HL-60 (cell line): Measurements from ENCODE around the gene ADAM15.

Source experiments
- DNase-seq, 2 experiments: peaks; one replicate each; pipeline ENCODE4 v3.0.0-alpha.2; 2010 to 2020; ENCODE audit warnings: low read depth in 1 of 2, low spot score in 1 of 2
- H3K27ac ChIP-seq: fragments of 250-450 bp; sonication (Bioruptor Pico); replicated peaks from 2 replicates; pipeline ENCODE4 v1.5.1; 2020; ENCODE audit warnings: mild to moderate bottlenecking, moderate library complexity
- H3K27me3 ChIP-seq: fragments of 250-450 bp; sonication (Bioruptor Pico); 2 replicates; pipeline ENCODE4 v1.5.1; 2021; ENCODE audit warnings: mild to moderate bottlenecking, moderate library complexity; ENCODE audit not compliant: insufficient read depth, poor library complexity, severe bottlenecking
- H3K4me3 ChIP-seq: replicated peaks from 2 replicates; pipeline ENCODE4 v1.5.1; 2011; ENCODE audit warnings: mild to moderate bottlenecking, control low read depth, low read length; ENCODE audit not compliant: insufficient read depth
- GABPA ChIP-seq: IDR thresholded peaks from 2 replicates; pipeline ENCODE4 v1.6.1; 2012; ENCODE audit warnings: low read depth
- POLR2AphosphoS5 ChIP-seq: IDR thresholded peaks from 2 replicates; pipeline ENCODE4 v1.6.1; 2012; ENCODE audit warnings: low read depth
- SPI1 ChIP-seq: IDR thresholded peaks from 2 replicates; pipeline ENCODE4 v1.6.1; 2012; ENCODE audit warnings: low read depth, mild to moderate bottlenecking, borderline replicate concordance
- TF ChIP-seq, protein P1 (sequence below): IDR thresholded peaks from one replicate; pipeline ENCODE4 v1.5.1; 2011; ENCODE audit warnings: low read length, control low read depth, inconsistent platforms; ENCODE audit not compliant: insufficient read depth
- TF ChIP-seq, protein P2 (sequence below): IDR thresholded peaks from 2 replicates; pipeline ENCODE4 v1.6.1; 2012; ENCODE audit warnings: low read depth; ENCODE audit not compliant: insufficient replicate concordance

Gene ADAM15

DNA sequence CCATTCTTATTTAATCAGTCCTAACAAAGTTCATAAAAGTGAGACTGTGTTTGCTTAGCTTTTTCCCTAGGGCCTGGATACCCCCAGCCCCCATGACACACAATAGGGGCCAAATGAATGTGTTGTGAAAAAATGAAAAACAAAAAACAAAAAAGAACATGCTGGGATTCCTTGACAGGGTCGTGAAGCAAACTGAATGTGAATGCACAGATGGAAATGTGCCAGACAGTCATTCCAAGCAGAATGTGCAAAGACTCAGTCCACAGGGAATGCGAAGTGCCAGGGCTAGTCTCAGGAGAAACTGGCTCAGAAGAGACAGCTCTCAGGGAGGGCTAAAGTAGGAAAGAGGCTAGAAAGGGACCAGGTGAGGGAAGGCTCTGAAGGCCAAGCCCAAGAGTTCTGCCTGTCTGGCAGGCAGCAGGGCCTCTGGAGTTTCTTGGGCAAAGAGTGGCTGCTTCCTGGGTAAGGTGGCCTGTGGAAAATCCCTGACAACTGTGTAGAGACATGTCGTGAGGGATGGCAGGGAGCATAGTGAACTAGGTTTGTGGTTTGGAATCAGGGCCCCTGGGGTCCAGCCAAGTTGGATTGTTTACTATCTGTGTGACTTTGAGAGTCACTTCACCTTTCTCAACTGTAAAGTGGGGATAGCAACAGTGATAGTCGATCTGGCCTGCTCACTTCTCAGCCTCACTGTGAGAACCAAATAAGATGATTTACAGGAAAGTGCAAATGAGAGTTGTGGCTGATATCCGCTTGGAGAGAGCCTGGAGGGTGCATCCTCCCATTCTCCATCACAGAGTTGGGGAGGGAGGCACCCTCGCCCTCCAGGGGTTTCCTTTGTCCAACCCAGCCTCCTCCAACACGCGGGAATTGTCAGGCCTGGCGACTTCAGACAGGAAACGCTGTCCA, 1.2 kb upstream of the ADAM15 start:
- TF ChIP-seq, protein P1, sequence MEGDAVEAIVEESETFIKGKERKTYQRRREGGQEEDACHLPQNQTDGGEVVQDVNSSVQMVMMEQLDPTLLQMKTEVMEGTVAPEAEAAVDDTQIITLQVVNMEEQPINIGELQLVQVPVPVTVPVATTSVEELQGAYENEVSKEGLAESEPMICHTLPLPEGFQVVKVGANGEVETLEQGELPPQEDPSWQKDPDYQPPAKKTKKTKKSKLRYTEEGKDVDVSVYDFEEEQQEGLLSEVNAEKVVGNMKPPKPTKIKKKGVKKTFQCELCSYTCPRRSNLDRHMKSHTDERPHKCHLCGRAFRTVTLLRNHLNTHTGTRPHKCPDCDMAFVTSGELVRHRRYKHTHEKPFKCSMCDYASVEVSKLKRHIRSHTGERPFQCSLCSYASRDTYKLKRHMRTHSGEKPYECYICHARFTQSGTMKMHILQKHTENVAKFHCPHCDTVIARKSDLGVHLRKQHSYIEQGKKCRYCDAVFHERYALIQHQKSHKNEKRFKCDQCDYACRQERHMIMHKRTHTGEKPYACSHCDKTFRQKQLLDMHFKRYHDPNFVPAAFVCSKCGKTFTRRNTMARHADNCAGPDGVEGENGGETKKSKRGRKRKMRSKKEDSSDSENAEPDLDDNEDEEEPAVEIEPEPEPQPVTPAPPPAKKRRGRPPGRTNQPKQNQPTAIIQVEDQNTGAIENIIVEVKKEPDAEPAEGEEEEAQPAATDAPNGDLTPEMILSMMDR, result no peak
- TF ChIP-seq, protein P2, sequence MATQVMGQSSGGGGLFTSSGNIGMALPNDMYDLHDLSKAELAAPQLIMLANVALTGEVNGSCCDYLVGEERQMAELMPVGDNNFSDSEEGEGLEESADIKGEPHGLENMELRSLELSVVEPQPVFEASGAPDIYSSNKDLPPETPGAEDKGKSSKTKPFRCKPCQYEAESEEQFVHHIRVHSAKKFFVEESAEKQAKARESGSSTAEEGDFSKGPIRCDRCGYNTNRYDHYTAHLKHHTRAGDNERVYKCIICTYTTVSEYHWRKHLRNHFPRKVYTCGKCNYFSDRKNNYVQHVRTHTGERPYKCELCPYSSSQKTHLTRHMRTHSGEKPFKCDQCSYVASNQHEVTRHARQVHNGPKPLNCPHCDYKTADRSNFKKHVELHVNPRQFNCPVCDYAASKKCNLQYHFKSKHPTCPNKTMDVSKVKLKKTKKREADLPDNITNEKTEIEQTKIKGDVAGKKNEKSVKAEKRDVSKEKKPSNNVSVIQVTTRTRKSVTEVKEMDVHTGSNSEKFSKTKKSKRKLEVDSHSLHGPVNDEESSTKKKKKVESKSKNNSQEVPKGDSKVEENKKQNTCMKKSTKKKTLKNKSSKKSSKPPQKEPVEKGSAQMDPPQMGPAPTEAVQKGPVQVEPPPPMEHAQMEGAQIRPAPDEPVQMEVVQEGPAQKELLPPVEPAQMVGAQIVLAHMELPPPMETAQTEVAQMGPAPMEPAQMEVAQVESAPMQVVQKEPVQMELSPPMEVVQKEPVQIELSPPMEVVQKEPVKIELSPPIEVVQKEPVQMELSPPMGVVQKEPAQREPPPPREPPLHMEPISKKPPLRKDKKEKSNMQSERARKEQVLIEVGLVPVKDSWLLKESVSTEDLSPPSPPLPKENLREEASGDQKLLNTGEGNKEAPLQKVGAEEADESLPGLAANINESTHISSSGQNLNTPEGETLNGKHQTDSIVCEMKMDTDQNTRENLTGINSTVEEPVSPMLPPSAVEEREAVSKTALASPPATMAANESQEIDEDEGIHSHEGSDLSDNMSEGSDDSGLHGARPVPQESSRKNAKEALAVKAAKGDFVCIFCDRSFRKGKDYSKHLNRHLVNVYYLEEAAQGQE, result no peak
- TF ChIP-seq GABPA, result no peak
- 0 out of 2 replicates have a peak, but pooled peaks have one; percentile 19 for TF ChIP-seq POLR2AphosphoS5
- no peak; the same call in 1 of the 2 replicates for TF ChIP-seq SPI1
- Histone ChIP-seq H3K4me3 (peak overlapping the region; percentile 91; the same call in 1 of the 2 replicates), H3K27me3 (no peaks in the 10 kb centered on the region), H3K27ac (peak overlapping the region; percentile 83)
- DNase-seq, result no peak

DNA sequence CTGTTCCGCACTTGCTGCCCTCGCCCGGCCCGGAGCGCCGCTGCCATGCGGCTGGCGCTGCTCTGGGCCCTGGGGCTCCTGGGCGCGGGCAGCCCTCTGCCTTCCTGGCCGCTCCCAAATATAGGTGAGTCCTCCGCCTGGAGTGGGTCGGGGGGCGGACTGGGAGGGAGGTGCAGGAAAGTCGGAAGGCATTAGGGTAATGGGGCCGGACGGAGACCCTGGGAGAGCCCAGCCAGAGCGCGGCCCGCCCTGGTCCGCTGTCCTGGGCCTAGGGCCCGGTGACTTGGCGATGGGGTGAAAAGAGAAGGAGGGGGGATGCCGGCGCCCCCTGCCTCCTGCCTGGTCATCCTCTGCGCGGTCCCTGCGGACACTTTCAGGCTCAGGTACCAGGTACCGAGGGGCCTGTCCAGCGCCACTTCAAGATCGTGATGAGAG, 243 bp downstream of the ADAM15 start:
- H3K27me3 ChIP-seq, result no peaks in the 10 kb centered on the region
- H3K4me3 ChIP-seq, result peak overlapping the region; percentile 91
- no peak for DNase-seq
- H3K27ac ChIP-seq, result peak overlapping the region; percentile 75
- TF ChIP-seq, protein P2, result peak; percentile 35
- TF ChIP-seq GABPA (no peak), POLR2AphosphoS5 (peak; percentile 44; the same call in 1 of the 2 replicates), SPI1 (no peak)
- TF ChIP-seq, protein P1, result no peak

DNA sequence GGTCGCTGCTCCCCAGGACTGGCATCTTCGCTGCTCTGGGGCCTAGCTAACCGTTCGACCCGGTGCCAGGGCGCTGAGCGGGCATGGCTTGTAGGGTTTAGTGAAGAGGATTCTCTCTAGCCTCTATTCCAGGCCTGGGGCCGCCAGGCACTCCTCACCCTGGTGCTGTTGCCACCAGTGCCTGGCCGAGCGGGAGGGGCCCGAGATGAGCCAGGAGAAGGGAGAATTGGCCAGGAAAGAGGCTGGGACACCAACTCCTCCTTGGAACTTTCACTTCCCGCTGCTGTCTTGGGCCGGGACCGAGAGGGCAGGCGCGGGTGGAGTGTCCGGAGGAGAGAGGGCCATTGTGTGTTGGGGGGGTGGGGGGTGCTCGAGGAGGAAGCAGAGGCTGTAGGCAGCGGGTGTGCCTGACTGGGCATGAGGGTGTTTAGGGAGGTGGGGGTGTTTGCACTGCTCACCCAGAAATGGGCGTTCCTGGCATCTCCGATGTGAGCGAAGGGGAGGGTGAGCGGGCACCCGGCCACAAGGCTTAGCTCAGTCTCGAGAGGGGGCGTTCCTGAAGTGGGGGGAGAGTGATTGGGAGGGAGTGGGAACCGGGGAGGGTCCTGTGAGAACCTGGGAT, 772 bp downstream of the ADAM15 start:
- TF ChIP-seq SPI1, result no peak
- TF ChIP-seq, protein P2, result no peak
- TF ChIP-seq GABPA, result no peak
- TF ChIP-seq, protein P1, result no peak
- no peak for TF ChIP-seq POLR2AphosphoS5
- Histone ChIP-seq H3K27ac (peak overlapping the region; percentile 75), H3K4me3 (peak overlapping the region; percentile 91), H3K27me3 (no peaks in the 10 kb centered on the region)
- peak; percentile 55 to 67 for DNase-seq
